Fibroblast of peridontal ligament (primary cell): ENCODE results near the gene PAOX.
"Not testable (repeated sequence)": the region's sequence is repeated elsewhere in the genome, so short reads cannot be mapped to it uniquely, and the experiment has no call there.

Experiments used
- DNase-seq: peaks from one replicate; pipeline ENCODE4 v3.0.0-alpha.2; 2010; ENCODE audit errors: extremely low read depth

Gene PAOX

DNA sequence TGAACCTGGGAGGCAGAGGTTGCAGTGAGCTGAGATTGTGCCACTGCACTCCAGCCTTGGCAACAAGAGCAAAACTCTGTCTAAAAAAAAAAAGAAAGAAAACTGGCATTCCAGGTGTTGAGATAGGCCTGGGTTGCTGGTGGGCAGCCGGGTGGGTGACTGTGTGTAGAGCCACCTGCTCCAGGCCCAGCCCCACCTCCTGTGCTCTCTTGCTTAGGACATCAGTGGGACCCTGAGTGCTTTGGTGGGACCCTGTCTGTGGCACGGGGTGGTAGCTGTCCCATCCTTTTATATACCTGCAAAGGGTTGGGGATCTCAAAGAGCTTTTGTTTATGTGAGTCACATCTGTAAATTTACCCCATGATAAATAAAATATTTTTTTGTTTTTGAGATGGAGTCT lies 6.2 kb downstream of the PAOX start:
- DNase-seq = no peak

- not testable (repeated sequence) for DNase-seq
Measured at GRCh38 chr10:133386951-133387350, 7.9 kb downstream of the PAOX start.

GRCh38 chr10:133388236-133388972 lies 9.3 kb downstream of the PAOX start:
- no peak for DNase-seq

DNA sequence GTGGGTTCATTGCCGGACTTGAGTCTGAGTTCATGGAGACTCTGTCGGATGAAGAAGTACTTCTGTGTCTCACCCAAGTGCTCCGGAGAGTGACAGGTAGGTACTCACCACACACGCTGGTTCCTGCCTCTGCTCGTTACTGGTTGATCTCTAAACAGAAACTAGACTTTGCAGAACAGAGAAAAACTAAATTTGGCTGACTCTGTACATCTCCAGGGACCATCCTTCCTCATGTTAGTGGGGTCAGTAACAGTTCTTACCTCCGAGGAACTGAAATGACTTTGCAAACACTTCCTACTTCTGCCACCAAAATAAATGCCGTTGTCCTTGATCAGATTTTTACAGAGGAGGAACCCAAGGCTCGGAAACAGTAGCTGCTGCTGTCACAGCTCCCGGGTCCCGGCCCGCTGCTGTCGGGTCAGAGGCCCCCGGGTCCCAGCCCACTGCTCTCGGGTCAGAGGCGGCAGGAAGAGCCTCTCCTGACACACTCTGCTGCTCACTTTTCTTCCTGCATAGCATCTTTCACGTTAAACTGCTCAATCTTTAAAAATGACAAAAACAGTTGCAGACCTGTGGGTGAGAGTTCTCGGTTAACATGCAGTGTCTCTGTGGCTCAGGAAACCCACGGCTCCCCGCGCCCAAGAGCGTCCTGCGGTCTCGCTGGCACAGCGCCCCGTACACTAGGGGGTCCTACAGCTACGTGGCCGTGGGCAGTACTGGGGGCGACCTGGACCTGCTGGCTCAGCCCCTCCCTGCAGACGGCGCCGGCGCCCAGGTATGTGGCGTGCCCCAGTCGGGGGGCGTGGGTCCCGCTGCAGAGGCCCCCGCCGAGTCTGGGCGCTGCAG lies 10.1 kb downstream of the PAOX start:
- no peak for DNase-seq

- DNase-seq = no peak
Measured at GRCh38 chr10:133390597-133391248, 11.7 kb downstream of the PAOX start.

DNA sequence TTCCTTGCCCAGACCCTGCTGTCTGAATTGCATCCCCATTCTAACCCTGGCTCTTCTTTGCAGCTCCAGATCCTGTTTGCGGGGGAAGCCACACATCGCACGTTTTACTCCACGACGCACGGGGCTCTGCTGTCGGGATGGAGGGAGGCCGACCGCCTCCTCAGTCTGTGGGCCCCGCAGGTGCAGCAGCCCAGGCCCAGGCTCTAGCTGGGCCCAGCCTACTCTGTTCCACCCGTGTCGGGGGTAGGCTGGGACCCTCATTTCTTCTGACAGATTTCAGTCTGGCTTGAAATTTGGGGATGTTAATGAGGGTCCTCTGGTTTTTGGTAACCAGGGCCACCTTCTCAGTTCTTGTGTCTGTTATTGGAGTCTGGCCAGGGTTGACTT lies 12.2 kb downstream of the PAOX start:
- DNase-seq = no peak

DNA sequence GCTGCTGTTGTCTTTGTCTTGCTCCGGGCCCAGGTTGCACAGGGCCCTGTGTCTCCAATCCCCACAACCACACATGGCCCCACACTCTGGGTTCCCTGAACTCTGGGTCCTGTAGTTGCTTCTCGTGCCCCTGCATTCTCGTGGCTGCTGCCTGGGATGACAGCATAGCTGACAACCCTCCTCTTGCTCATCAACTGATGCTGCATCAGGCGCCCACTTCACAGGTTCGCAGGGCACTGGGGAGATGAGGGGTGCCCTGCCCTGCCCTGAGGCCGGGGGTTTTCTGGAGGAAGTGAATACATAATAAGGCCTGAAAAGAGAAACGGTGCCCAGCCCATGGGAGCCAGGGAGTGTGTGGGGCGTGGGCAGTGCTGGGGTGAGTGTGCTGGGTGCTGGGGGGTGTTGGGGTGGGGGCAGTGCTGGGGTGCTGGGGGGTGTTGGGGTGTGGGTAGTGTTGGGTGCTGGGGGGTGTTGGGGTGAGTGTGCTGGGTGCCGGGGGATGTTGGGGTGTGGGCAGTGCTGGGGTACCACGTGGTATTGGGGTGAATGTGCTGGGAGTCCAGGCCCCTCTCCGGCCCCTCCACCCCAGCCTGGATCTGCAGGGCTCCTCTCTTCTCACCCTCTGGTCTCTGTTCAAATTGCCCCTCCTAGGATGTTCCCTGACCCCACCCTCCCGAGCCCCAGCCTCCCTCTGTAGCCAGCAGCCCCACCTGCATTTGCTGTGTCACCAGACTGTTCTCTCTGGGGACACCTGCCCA lies 12.9 kb downstream of the PAOX start:
- no peak for DNase-seq

GRCh38 chr10:133393401-133394063 lies 14.5 kb downstream of the PAOX start:
- DNase-seq = no peak

GRCh38 chr10:133394064-133394663 lies 15.1 kb downstream of the PAOX start, which contains the start of gene MTG1:
MTG1 (plus strand) TSS chr10:133394157; CDS start chr10:133394221, 64 bp downstream.
- peak; percentile 87 for DNase-seq

DNA sequence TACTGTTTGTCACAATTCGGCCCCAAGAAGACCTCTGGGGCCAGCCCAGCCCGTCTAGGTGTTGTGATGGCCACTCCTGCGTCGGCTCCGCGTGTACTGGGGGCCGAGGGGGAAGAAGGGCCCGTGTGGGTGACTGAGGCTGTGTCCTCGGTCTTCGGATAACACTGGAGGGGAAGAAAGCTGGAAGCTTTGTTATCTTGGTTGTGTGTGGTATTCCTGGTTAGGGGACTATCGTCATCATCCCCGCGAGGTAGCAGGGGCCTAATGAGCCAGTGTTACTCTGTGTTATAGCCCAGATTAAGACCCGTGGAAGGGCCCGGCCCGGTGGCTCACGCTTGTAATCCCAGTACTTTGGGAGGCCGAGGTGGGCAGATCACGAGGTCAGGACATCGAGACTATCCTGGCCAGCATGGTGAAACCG lies 15.7 kb downstream of the PAOX start:
- DNase-seq = no peak

DNA sequence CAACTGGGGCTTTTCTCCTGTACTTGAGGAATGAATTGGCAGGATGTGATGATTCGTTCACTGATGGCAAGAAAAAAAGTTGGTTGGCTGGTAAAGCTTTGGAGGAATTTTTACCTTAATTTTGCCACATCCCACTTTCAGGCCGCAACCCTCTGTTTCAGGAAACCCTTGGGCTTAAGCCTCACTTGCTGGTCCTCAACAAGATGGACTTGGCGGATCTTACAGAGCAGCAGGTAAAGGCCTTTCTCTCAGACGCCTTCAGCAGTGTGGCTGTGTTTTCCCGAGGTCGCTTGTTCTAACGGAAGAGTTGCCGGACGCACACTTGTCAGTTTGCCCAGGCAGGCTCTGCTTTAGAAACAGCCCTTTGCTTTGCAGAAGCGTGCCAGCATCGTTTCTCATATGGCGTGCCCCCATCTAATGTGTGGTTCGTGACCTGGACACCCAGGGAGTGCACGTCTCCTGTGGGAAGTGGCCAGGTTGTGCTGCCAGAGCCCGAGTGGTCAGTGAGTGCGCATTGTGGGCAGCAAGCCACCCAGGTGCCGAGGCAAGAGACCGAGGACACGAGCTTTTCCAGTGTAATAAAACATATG lies 17.1 kb downstream of the PAOX start:
- DNase-seq = no peak

DNA sequence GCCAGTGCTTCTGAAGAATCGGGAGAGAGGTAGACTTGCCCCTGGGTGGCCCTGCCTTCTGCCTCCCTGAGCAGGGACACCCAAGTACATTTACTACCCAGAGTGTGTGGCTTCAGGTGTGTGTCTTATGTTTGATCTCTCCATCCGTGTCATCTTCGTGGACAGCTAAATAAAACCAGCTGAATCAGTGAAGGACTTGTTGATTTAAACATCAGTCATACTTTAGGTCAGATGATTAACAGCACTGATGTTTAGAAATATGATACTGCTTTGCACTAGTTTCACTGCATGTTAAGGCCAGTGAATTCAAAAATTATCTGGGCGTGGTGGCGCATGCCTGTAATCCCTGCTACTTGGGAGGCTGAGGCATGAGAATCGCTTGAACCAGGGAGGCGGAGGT lies 18.9 kb downstream of the PAOX start:
- DNase-seq = peak; percentile 18

- no peak for DNase-seq
Measured at GRCh38 chr10:133399123-133399601, 20.1 kb downstream of the PAOX start.

DNA sequence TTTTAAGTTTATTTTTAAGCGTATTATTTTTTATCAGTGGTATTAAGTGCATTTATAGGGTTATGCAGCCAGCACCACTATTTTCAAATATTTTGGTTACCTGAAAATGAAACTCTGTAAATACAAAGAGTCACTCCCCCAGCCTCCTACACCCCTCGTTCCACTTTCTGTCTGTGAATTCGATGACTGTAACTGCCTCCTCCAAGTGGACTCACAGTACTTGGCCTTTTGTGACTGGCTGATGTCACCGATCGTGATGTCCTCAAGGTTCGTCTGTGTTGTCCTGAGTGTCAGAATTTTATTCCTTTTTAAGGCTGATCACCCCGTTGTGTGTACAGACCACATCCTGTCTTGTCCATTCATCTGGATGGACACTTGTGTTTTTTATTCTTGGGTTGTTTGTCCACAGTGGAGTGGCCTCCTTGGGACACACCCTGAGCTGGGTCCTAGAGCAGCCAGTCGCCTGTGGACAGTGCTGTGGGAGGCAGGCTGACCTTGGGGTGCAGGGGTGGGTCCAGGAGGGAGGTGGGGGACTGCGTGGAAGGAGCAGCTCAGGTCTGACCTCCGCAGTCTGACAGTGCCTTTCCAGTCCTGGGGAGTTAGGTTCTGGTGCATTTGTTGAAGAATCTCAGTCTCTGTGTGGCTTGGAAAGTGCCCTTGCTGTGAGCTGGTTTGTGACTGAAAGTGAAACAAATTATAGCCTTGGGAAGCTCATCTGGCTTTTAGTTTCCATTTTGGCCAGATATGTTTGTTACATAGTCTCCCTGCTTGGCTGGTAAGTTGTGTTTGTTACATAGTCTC lies 21.8 kb downstream of the PAOX start:
- DNase-seq = no peak

- DNase-seq = no peak
Measured at GRCh38 chr10:133401500-133401899, 22.4 kb downstream of the PAOX start.

GRCh38 chr10:133401981-133402725 lies 23.1 kb downstream of the PAOX start:
- no peak for DNase-seq

DNA sequence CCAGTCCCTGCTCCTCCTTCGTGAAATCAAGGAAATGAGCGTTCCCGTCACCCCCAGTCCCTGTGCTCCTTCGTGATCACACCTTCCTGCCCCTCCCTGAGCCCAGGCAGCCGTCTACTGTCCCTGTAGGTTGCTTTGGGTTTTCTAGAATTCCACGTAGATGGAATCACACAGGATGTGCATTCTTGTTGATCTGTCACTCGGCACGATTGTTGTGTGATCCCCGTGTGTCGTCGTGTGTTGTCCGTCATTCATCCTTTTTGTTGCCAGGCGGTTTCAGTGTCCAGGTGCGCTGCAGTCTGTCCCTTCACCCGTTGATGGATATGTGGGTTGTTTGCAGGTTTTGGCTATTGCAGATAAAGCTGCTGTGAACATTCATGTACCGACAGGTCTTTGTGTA lies 24.3 kb downstream of the PAOX start:
- DNase-seq = no peak

DNA sequence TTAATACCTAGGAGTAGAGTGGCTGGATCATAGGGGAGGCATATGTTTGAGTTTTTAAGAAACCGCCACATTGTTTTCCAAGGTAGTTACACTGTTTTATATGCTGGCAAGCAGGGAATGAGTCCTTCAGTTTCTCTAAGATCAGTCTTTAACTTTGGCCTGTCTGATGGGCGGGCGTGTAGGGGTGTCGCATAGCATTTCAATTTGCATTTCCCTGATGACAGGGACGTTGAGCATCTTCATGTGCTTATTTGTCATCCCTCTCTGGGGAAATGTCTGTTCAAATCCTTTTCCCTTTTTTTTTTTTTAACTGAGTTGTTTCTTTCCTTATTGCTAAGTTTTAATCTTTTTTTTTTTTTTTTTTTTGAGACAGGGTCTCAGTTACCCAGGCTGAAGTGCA lies 24.7 kb downstream of the PAOX start:
- DNase-seq = no peak

- DNase-seq = no peak
Measured at GRCh38 chr10:133405272-133405671, 26.2 kb downstream of the PAOX start.
